ENCODE data around the gene AGA.

The AGA gene

GRCh38 chr4:177473991-177474390, 31.8 kb upstream of the AGA start:
- no peaks in the 10 kb centered on the region for H3K4me1 ChIP-seq (ENCODE audit: insufficient read depth, low read length, severe bottlenecking)
- no peaks in the 10 kb centered on the region for H3K9me2 ChIP-seq (ENCODE audit: low read depth, low read length)
- H3K9me3 ChIP-seq (ENCODE audit: low read length): no peaks in the 10 kb centered on the region
- no peak overlapping the region for H3K9ac ChIP-seq (ENCODE audit: low read length)
- H3K4me2 ChIP-seq (ENCODE audit: low read length): no peak overlapping the region
- H3K27me3 ChIP-seq (ENCODE audit: insufficient read depth, low read length): no peaks in the 10 kb centered on the region
- H3K27ac ChIP-seq (ENCODE audit: low read depth, low read length, poor library complexity, severe bottlenecking): no peak overlapping the region
- H3K36me3 ChIP-seq (ENCODE audit: insufficient read depth, low read length): no peaks in the 10 kb centered on the region
- H4K20me1 ChIP-seq (ENCODE audit: insufficient read depth, low read length): no peaks in the 10 kb centered on the region
- H3F3A ChIP-seq (ENCODE audit: insufficient read depth, low read length): no peaks in the 10 kb centered on the region
- no peak overlapping the region for H3K4me3 ChIP-seq (ENCODE audit: low read depth, low read length, poor library complexity, severe bottlenecking)
- TF ChIP-seq EZH2 (IDR thresholded peaks at IDR 0.05; ENCODE audit: borderline replicate concordance, low read length) (no peak), CTCF (IDR thresholded peaks at IDR 0.05; ENCODE audit: low read length) (no peak)
- H3K79me2 ChIP-seq (ENCODE audit: insufficient read depth, low read length): no peaks in the 10 kb centered on the region
- no peak overlapping the region for H2AFZ ChIP-seq (ENCODE audit: low read length)

GRCh38 chr4:177464026-177464425, 21.8 kb upstream of the AGA start:
- Histone ChIP-seq H3K79me2 (ENCODE audit: insufficient read depth, low read length) (no peaks in the 10 kb centered on the region), H3K36me3 (ENCODE audit: insufficient read depth, low read length) (no peaks in the 10 kb centered on the region), H3K4me3 (ENCODE audit: low read depth, low read length, poor library complexity, severe bottlenecking) (no peak overlapping the region), H3K4me1 (ENCODE audit: insufficient read depth, low read length, severe bottlenecking) (no peaks in the 10 kb centered on the region), H3K9ac (ENCODE audit: low read length) (no peak overlapping the region), H3K4me2 (ENCODE audit: low read length) (no peak overlapping the region), H2AFZ (ENCODE audit: low read length) (no peak overlapping the region), H3F3A (ENCODE audit: insufficient read depth, low read length) (no peaks in the 10 kb centered on the region), H3K9me2 (ENCODE audit: low read depth, low read length) (no peaks in the 10 kb centered on the region), H3K27me3 (ENCODE audit: insufficient read depth, low read length) (no peaks in the 10 kb centered on the region), H3K9me3 (ENCODE audit: low read length) (no peaks in the 10 kb centered on the region), H3K27ac (ENCODE audit: low read depth, low read length, poor library complexity, severe bottlenecking) (no peak overlapping the region), H4K20me1 (ENCODE audit: insufficient read depth, low read length) (no peaks in the 10 kb centered on the region)
- no peak for TF ChIP-seq EZH2 (IDR thresholded peaks at IDR 0.05; ENCODE audit: borderline replicate concordance, low read length)

- H3K9ac ChIP-seq (ENCODE audit: low read length): no peak overlapping the region
- H3K27ac ChIP-seq (ENCODE audit: low read depth, low read length, poor library complexity, severe bottlenecking): no peak overlapping the region
- H3K4me1 ChIP-seq (ENCODE audit: insufficient read depth, low read length, severe bottlenecking): no peaks in the 10 kb centered on the region
- no peaks in the 10 kb centered on the region for H4K20me1 ChIP-seq (ENCODE audit: insufficient read depth, low read length)
- no peaks in the 10 kb centered on the region for H3K27me3 ChIP-seq (ENCODE audit: insufficient read depth, low read length)
- no peak overlapping the region for H3K4me2 ChIP-seq (ENCODE audit: low read length)
- TF ChIP-seq CTCF (IDR thresholded peaks at IDR 0.05; ENCODE audit: low read length): no peak
- TF ChIP-seq EZH2 (IDR thresholded peaks at IDR 0.05; ENCODE audit: borderline replicate concordance, low read length): no peak
- no peak overlapping the region for H2AFZ ChIP-seq (ENCODE audit: low read length)
- no peaks in the 10 kb centered on the region for H3K79me2 ChIP-seq (ENCODE audit: insufficient read depth, low read length)
- H3K36me3 ChIP-seq (ENCODE audit: insufficient read depth, low read length): no peaks in the 10 kb centered on the region
- H3K9me3 ChIP-seq (ENCODE audit: low read length): no peaks in the 10 kb centered on the region
- no peaks in the 10 kb centered on the region for H3F3A ChIP-seq (ENCODE audit: insufficient read depth, low read length)
- no peaks in the 10 kb centered on the region for H3K9me2 ChIP-seq (ENCODE audit: low read depth, low read length)
- H3K4me3 ChIP-seq (ENCODE audit: low read depth, low read length, poor library complexity, severe bottlenecking): no peak overlapping the region
These were observed 19.4 kb upstream of the AGA start for GRCh38 chr4:177461606-177462005.

GRCh38 chr4:177460460-177460859, 18.2 kb upstream of the AGA start:
- no peaks in the 10 kb centered on the region for H3K27me3 ChIP-seq (ENCODE audit: insufficient read depth, low read length)
- H3F3A ChIP-seq (ENCODE audit: insufficient read depth, low read length): no peaks in the 10 kb centered on the region
- H3K4me2 ChIP-seq (ENCODE audit: low read length): no peak overlapping the region
- H3K9me3 ChIP-seq (ENCODE audit: low read length): no peaks in the 10 kb centered on the region
- H3K4me3 ChIP-seq (ENCODE audit: low read depth, low read length, poor library complexity, severe bottlenecking): no peak overlapping the region
- TF ChIP-seq CTCF (IDR thresholded peaks at IDR 0.05; ENCODE audit: low read length) (no peak), EZH2 (IDR thresholded peaks at IDR 0.05; ENCODE audit: borderline replicate concordance, low read length) (no peak)
- no peaks in the 10 kb centered on the region for H3K79me2 ChIP-seq (ENCODE audit: insufficient read depth, low read length)
- no peaks in the 10 kb centered on the region for H3K36me3 ChIP-seq (ENCODE audit: insufficient read depth, low read length)
- no peaks in the 10 kb centered on the region for H4K20me1 ChIP-seq (ENCODE audit: insufficient read depth, low read length)
- H3K27ac ChIP-seq (ENCODE audit: low read depth, low read length, poor library complexity, severe bottlenecking): no peak overlapping the region
- H3K9me2 ChIP-seq (ENCODE audit: low read depth, low read length): no peaks in the 10 kb centered on the region
- H3K4me1 ChIP-seq (ENCODE audit: insufficient read depth, low read length, severe bottlenecking): no peaks in the 10 kb centered on the region
- H2AFZ ChIP-seq (ENCODE audit: low read length): no peak overlapping the region
- no peak overlapping the region for H3K9ac ChIP-seq (ENCODE audit: low read length)
